DMS153 treated with DMSO at 0.1 percent for 48 hours (cell line): ENCODE results near the gene FAM240A.

Experiments used
- DNase-seq: peaks from one replicate; lab custom pipeline; 2025; ENCODE audit not compliant: unreplicated experiment; lab: John Stamatoyannopoulos, UW

FAM240A gene

DNA sequence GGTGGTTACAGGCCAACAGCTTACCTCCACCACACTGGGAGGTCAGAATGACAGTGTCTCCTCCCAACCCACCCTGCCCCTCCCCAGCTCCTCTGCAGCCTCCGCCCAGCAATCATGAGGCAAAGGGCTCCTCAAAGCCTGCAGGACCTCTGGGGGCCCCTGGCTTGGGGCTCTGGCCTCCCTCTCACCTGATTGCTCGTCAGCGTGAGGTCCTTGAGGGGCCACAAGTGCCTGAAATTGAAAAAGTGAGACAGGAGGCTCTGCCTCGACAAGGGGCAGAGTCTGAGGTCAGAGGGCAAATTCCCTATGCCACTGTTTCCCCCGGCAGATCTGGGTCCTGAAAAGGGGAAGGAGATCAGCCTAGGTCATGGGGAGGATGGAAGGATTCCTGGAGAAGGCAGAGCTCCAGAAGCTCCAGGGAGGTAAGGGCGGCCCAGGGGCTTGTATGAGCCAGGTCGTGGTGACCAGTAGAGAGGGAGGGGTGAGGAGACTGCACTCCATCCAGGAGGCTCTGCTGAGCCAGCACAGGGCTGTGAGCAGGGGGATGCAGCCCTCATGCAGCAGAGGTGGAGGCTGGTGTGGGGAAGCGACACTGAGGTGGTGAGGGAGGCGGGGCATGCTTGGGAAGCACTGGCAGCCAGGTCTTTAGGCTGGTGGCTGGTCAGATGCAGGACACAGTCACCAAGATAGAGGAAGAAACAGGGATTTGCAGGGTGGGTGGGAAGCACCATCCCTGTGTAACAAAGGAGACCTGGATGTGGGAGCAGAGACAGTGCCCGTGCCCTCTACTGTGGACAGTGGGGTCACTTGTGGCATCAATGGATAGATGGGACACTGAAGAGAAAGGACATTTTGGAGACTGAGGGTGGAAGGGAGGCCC is 61.1 kb downstream of the FAM240A start:
- DNase-seq = no peak

DNA sequence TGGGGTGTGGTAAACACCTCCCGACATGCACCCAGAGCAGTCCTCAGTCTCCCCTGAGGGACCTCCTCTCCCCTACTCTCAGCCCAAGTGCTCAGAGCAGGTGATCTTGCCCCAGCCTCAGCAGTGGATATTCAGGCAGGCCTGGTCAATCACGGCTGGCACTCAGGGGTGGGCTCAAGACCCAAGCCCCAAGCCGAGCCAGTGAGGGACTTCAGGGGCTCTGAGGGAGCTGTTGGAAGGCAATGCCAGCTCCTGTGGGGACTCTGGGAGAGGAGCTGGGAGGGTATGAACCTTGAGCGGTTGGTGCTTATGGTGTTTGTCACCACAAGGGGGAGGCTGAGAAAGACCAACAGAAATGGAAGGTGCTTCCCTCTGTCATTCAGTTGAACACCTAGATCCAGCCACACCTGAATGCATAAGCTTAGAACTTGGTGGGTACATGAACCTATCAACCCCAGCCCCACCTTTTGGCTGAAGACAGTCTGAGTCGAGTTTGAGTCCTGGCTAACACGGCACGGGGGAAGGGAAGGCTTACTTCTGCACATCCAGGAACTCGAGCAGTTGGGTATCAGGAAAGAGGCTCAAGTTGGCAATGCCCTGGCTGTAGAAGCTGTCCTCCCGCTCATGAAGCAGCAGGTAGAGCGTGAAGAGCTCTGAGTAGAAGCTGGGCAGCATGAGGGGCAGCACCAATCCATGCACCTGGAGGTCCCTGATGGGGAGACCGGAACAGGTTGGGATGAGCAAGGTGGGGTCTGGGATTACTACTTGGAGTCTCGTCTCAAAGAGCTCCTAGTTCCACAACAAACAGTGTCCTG is 61.9 kb downstream of the FAM240A start:
- no peak for DNase-seq

DNA sequence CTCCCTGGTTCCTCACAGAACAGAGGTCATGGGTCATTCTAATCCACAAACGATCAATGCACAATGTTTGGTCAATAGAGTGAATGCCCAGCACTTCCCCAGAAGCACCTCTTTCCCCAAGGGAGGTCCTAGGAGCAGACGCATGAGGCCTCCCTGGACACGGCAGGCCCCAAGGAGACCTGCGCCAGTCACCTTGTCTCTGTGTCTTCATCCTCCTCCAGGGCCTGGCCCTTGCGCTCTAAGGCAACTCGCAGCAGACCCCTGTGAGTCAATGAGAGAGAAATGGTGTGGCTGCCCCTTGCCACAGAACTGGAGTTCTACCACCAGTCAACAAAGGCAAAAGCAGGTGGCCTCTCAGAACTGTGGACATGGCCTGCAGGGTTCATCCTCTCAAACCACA is 63.1 kb downstream of the FAM240A start:
- no peak for DNase-seq
